WERI-Rb-1 (cell line): ENCODE measurements around the gene HES4.
A peak's percentile ranks its signal among the peaks of the same experiment; 100 is the strongest.

ENCODE experiments used
- DNase-seq: peaks from one replicate; pipeline ENCODE4 v3.0.0-alpha.2; 2020
- H3K27ac ChIP-seq: fragments of 250-450 bp; sonication (Bioruptor Pico); 2 replicates; pipeline ENCODE4 v1.5.1; 2020; ENCODE audit warnings: mild to moderate bottlenecking, moderate library complexity
- H3K27me3 ChIP-seq: fragments of 250-450 bp; sonication (Bioruptor Pico); 2 replicates; pipeline ENCODE4 v1.5.1; 2021; ENCODE audit warnings: mild to moderate bottlenecking, low read depth, moderate library complexity; ENCODE audit not compliant: insufficient read depth, severe bottlenecking
- H3K36me3 ChIP-seq: fragments of 250-450 bp; sonication (Bioruptor Pico); 2 replicates; pipeline ENCODE4 v1.5.1; 2020; ENCODE audit warnings: mild to moderate bottlenecking, moderate library complexity
- H3K4me3 ChIP-seq: 2 replicates; pipeline ENCODE4 v1.5.1; 2011; ENCODE audit warnings: low read depth, mild to moderate bottlenecking, control low read depth, low read length
- H3K9me3 ChIP-seq: fragments of 250-450 bp; sonication (Bioruptor Pico); 2 replicates; pipeline ENCODE4 v1.5.1; 2021; ENCODE audit warnings: mild to moderate bottlenecking, moderate library complexity; ENCODE audit not compliant: severe bottlenecking
- TF ChIP-seq, protein P1 (sequence below): IDR thresholded peaks from 2 replicates; pipeline ENCODE4 v1.5.1; 2011; ENCODE audit warnings: low read depth, mild to moderate bottlenecking, control low read depth, inconsistent platforms, low read length

Gene HES4

DNA sequence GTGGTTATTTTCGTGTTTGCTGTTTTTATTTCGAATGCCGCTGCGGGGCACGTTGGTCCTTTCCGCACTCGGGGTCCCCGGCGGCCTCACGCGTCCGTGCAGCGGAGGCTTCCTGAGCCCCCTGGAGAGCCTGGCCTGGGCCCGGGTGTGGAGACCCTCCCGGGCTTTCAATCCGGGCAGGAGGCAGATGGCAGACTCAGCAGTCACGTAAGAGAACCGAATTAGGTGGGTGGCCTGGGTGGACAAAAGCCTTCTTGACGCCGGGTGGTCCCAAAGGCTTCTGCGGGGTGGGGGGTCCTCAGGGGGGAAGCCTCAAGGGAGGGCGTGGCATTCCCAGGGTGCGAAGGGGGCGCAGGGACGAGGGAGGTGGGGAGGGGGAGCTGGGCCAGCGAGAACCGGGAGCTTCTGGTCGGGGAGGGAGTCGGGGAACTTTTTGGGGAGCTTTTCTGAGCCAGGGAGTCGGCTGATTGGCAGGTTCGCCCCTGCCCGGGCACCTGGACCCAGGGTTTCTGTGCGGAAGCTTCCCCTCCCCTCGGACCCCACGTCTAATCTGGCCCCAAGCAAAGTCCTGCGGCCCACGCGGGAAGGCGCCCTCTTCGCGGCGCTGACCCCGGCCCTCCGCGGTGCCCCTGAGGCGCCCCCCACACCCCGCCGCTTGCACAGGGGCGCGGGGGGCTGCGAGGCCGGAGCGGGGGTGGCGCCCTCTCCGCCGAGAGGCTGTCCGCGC is 1.3 kb upstream of the HES4 start:
- no peaks in the 10 kb centered on the region for H3K9me3 ChIP-seq
- no peaks in the 10 kb centered on the region for H3K27me3 ChIP-seq
- DNase-seq, result no peak
- H3K27ac ChIP-seq, result peak overlapping the region; percentile 99
- H3K4me3 ChIP-seq, result peak overlapping the region; percentile 81
- peaks cover 16% of the 10 kb centered on the region for H3K36me3 ChIP-seq
- TF ChIP-seq, protein P1, sequence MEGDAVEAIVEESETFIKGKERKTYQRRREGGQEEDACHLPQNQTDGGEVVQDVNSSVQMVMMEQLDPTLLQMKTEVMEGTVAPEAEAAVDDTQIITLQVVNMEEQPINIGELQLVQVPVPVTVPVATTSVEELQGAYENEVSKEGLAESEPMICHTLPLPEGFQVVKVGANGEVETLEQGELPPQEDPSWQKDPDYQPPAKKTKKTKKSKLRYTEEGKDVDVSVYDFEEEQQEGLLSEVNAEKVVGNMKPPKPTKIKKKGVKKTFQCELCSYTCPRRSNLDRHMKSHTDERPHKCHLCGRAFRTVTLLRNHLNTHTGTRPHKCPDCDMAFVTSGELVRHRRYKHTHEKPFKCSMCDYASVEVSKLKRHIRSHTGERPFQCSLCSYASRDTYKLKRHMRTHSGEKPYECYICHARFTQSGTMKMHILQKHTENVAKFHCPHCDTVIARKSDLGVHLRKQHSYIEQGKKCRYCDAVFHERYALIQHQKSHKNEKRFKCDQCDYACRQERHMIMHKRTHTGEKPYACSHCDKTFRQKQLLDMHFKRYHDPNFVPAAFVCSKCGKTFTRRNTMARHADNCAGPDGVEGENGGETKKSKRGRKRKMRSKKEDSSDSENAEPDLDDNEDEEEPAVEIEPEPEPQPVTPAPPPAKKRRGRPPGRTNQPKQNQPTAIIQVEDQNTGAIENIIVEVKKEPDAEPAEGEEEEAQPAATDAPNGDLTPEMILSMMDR, result no peak

DNA sequence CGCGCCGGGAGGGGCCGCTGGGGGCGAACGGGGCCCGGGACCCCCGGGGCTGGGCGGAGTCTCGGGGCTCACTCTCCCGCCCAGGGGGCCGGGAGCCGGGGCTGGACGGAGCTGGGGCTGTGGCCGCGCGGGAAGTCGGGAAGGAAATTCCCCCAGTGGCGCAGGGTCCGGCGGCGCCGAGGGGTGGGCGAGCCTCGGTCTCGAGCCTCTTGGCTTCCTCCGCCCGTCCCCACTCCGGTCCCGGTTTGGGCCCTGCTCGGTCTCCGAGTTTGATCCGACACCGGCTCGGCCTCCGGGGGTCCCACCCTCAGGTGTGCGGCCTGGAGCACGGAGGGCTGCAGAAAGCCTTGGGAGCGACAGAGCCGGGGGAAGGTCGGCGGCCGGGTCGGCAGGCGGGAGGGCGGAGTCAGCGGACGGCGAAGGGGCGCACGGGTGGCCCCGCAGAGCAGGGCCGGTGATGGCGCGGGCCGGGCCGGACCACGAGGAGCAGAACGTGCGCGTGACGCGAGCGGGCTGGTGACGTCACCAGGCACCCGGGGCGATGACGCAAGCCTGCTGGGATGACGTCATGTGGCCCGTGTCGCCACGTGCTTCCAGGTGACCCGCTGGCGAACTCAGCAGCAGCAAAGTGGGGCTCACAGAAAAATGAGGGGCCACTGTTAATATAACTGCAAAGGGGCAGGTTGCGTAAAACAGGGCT is 610 bp upstream of the HES4 start:
- Histone ChIP-seq H3K9me3 (no peaks in the 10 kb centered on the region), H3K27me3 (no peaks in the 10 kb centered on the region), H3K36me3 (peaks cover 16% of the 10 kb centered on the region), H3K4me3 (peak overlapping the region; percentile 81), H3K27ac (peak overlapping the region; percentile 99)
- DNase-seq, result peak; percentile 92
- TF ChIP-seq, protein P1, result no peak

DNA sequence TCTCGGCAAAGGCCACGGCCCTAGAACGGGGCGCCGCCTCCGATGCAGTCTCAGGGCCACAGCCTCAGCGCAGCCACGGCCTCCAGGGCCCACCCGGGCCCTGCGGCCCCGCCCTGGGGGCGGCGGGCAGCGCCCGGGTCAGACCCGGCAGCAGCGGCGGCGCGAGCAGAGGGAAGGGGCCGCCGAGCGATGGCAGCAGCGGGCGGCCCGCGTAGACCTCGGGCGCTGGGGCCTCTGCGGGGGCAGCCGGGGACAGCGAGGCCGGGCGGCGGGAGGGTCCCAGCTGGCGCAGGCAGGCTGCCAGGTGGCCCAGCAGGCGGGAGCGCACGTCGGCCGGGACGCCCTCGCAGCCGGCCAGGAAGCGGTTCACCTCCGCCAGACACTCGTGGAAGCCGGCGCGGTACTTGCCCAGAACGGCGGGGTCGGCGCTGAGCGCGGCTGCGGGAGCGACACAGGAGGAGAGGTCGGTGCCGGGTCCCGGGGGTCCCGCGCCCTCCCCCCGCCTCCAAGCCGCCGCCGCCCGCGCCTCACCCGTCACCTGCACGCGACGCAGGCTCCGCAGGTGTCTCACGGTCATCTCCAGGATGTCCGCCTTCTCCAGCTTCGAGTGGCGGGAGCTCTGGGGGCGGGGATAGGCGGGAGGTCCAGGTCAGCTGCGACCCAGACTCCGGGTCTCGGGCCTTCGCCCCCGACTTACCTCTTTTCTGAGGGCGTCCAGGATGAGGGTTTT is 737 bp downstream of the HES4 start:
- H3K4me3 ChIP-seq, result peak overlapping the region; percentile 81
- H3K9me3 ChIP-seq, result no peaks in the 10 kb centered on the region
- H3K36me3 ChIP-seq, result peaks cover 13% of the 10 kb centered on the region
- TF ChIP-seq, protein P1, result no peak
- peak; percentile 65 for DNase-seq
- no peaks in the 10 kb centered on the region for H3K27me3 ChIP-seq
- H3K27ac ChIP-seq, result peak overlapping the region; percentile 99

DNA sequence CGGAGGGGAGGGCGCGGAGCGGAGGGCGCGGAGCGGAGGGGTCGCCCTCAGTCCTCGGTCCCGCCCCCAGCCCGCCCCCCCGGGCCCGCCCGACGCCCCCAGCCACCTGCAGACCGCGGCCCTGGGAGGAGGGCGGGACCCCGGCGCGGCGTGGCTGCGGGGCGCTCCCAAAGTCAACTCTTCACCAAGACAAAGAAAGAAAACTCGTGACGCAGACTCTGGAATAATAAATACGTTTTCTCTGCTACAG is 1.2 kb downstream of the HES4 start:
- no peak for DNase-seq
- H3K9me3 ChIP-seq, result no peaks in the 10 kb centered on the region
- peak overlapping the region; percentile 81 for H3K4me3 ChIP-seq
- peaks cover 12% of the 10 kb centered on the region for H3K36me3 ChIP-seq
- H3K27ac ChIP-seq, result peak overlapping the region; percentile 99
- no peaks in the 10 kb centered on the region for H3K27me3 ChIP-seq
- TF ChIP-seq, protein P1, result no peak

DNA sequence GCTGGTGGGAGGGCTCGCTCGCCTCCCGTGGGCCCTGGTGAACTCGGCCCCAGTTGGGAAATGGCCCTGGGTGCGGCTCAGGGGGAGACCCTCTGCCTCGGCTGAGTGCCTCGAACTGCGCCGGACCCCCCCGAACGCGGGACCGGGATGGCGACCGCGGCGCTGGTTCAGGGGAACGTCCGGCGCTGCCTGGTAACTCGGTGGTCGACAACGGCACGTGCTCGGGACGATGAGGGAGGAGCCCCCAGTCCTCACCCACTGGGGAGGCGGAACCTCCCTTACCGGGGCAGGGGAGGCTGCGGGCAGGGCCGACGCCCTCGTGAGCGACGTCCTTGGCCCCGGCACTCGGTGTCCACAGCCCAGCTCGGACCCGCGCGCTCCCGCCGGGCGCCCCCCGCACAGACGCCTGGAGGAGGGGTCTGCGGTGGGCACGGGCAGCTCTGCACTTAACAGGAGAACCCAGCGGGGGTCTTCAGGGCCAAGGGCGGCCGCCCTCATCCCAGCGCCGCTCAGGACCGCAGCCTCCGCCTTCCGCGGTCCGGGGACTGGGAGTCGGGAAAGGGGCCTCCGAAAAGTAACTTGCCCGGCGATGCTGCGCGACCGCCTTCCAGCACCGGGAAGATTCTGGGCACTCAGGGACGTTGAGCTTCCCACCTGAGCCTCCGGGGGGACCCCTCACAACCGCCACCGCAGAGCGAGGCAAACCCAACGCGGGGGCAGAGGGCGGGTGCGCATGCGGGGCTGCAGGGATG is 1.7 kb downstream of the HES4 start:
- Histone ChIP-seq H3K27me3 (no peaks in the 10 kb centered on the region), H3K36me3 (peaks cover 12% of the 10 kb centered on the region), H3K27ac (peak overlapping the region; percentile 99), H3K4me3 (peak overlapping the region; percentile 81), H3K9me3 (no peaks in the 10 kb centered on the region)
- TF ChIP-seq, protein P1, result 0 out of 2 replicates have a peak, but pooled peaks have one; percentile 5
- DNase-seq, result peak; percentile 58
